ENCODE measurements around the gene CSPG4. TPM values are rescaled to one million over a fixed set of nuclear protein-coding genes. Genes with fewer than 3 reads are reported as not detected.
"Not testable (repeated sequence)": the region's sequence is repeated elsewhere in the genome, so short reads cannot be mapped to it uniquely, and the experiment has no call there.

CSPG4 gene
- polyA plus RNA-seq, 2 donors = 3.0 to 4.0 TPM

- peaks cover 0 to 8% of the 10 kb centered on the region in 2 donors for H3K4me1 ChIP-seq (ENCODE audit: control insufficient read depth in 2 of 2, insufficient read depth in 2 of 2, low read length in 1 of 2)
- H3K4me3 ChIP-seq (ENCODE audit: low read depth in 1 of 2, low read length in 2 of 2) = no peak overlapping the region
- peaks cover 0 to 2% of the 10 kb centered on the region in 2 donors for H3K36me3 ChIP-seq (ENCODE audit: control insufficient read depth in 2 of 2, insufficient read depth in 2 of 2, low read length in 1 of 2)
- no peaks in the 10 kb centered on the region for H3K27me3 ChIP-seq (ENCODE audit: control insufficient read depth in 1 of 2, insufficient read depth in 2 of 2, low read length in 2 of 2)
- H3K9me3 ChIP-seq (ENCODE audit: control insufficient read depth in 2 of 2, insufficient read depth in 1 of 2, low read depth in 1 of 2, low read length in 1 of 2) = no peaks in the 10 kb centered on the region
- 59 to 66% methylated on average over 6 of the region's 6 CpGs for WGBS, 2 donors
- H3K27ac ChIP-seq (ENCODE audit: low read depth in 2 of 2, low read length in 1 of 2) = no peak overlapping the region
Measured at GRCh38 chr15:75636026-75636425, 76.6 kb downstream of the CSPG4 start.

DNA sequence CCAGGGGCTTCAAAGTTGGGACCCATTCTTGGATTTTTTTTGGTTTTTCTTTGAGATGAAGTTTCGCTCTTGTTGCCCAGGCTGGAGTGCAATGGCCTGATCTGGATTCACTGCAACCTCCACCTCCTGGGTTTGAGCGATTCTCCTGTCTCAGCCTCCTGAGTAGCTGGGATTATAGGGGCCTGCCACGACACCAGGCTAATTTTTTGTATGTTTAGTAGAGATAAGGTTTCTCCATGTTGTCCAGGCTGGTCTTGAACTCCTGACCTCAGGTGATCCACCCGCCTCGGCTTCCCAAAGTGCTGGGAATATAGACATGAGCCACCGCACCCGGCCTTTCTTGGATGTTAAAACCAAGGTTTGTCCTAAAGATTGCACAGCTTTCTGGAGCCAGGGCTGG lies 78.7 kb downstream of the CSPG4 start:
- WGBS, 2 donors = 89 to 94% methylated on average over 7 of the region's 7 CpGs
- not testable (repeated sequence) for H3K9me3 ChIP-seq (ENCODE audit: control insufficient read depth in 2 of 2, insufficient read depth in 1 of 2, low read depth in 1 of 2, low read length in 1 of 2); H3K4me3 ChIP-seq (ENCODE audit: low read depth in 1 of 2, low read length in 2 of 2); H3K36me3 ChIP-seq (ENCODE audit: control insufficient read depth in 2 of 2, insufficient read depth in 2 of 2, low read length in 1 of 2); H3K27me3 ChIP-seq (ENCODE audit: control insufficient read depth in 1 of 2, insufficient read depth in 2 of 2, low read length in 2 of 2); H3K27ac ChIP-seq (ENCODE audit: low read depth in 2 of 2, low read length in 1 of 2); H3K4me1 ChIP-seq (ENCODE audit: control insufficient read depth in 2 of 2, insufficient read depth in 2 of 2, low read length in 1 of 2)

DNA sequence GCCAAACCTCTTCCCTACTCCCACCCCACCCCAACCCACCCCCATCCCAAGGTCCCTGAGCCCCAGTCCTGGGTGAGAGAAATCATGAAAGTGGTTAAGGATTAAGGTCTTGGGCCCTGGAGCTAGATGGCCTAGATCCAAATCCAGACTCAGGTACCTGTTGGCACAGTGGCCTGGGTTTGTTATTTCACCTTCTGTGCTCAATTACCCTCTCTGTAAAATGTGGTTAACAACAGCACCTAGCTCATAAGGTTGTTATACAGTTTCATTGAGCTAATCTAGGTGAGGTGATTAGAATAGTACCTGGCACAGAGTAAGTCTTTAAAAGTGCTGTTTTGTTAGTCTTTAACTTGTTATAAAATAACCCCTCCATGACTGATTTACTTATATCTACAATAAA lies 80.7 kb downstream of the CSPG4 start:
- peaks cover 0 to under 1% of the 10 kb centered on the region in 2 donors for H3K36me3 ChIP-seq (ENCODE audit: control insufficient read depth in 2 of 2, insufficient read depth in 2 of 2, low read length in 1 of 2)
- peaks cover 0 to under 1% of the 10 kb centered on the region in 2 donors for H3K4me1 ChIP-seq (ENCODE audit: control insufficient read depth in 2 of 2, insufficient read depth in 2 of 2, low read length in 1 of 2)
- no peak overlapping the region for H3K4me3 ChIP-seq (ENCODE audit: low read depth in 1 of 2, low read length in 2 of 2)
- H3K27me3 ChIP-seq (ENCODE audit: control insufficient read depth in 1 of 2, insufficient read depth in 2 of 2, low read length in 2 of 2) = no peaks in the 10 kb centered on the region
- H3K9me3 ChIP-seq (ENCODE audit: control insufficient read depth in 2 of 2, insufficient read depth in 1 of 2, low read depth in 1 of 2, low read length in 1 of 2) = no peaks in the 10 kb centered on the region
- no peak overlapping the region for H3K27ac ChIP-seq (ENCODE audit: low read depth in 2 of 2, low read length in 1 of 2)

DNA sequence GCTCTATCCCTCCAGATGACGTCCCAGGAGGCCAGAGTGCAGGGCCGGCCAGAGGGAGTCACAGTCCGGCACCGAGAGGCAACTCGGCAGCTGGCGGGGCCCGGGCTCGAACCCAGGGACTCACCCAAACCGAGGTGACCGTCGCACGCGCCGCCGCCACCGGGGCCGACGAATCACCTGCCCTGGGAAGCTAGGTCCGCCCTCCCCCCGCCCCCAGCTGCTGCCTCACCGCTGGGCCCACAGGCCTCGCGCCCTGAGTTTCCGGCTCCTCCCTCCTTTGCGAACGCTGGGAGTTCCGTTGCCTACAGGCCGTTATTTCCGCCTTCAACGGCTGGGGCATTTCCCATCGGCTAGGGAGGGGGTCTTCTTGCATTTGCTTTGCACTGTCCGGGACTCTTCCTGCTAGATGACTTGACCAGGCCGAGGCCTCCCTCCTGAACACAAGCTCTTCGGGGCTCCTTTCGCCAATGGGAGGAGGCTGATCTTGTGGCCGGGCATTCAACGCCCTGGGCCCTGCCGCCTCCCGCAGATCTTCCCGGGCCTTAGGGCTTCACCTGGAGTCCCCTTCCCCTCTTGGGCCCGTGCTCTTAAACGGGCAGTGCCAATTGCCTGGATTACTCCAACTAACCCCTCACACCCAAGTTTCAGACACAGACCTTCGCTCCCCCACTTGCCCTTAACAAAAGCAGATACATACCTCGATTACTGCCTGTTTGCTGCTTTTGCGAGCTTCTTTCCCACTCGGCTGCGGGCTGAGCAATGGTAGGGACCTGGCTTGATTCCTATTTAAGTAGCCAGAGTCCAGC lies 86.9 kb downstream of the CSPG4 start, which contains the start of gene SNUPN:
TSS of gene SNUPN (minus strand) at position 184 of the 806 bp plus-strand sequence. CDS start 4,674 bp downstream, outside the sequence.
- Histone ChIP-seq H3K4me3 (ENCODE audit: low read depth in 1 of 2, low read length in 2 of 2) (peak within 1 kb of the TSS; percentile 79 to 94), H3K4me1 (ENCODE audit: control insufficient read depth in 2 of 2, insufficient read depth in 2 of 2, low read length in 1 of 2) (peaks cover 0 to 3% of the 10 kb centered on the region in 2 donors), H3K9me3 (ENCODE audit: control insufficient read depth in 2 of 2, insufficient read depth in 1 of 2, low read depth in 1 of 2, low read length in 1 of 2) (no peaks in the 10 kb centered on the region), H3K36me3 (ENCODE audit: control insufficient read depth in 2 of 2, insufficient read depth in 2 of 2, low read length in 1 of 2) (peaks cover 0 to under 1% of the 10 kb centered on the region in 2 donors), H3K27me3 (ENCODE audit: control insufficient read depth in 1 of 2, insufficient read depth in 2 of 2, low read length in 2 of 2) (no peaks in the 10 kb centered on the region), H3K27ac (ENCODE audit: low read depth in 2 of 2, low read length in 1 of 2) (peak within 1 kb of the TSS; percentile 97)
- 1 to 2% methylated on average over 40 to 47 of the region's 47 CpGs for WGBS, 2 donors

Other genes starting within 250 kb of the CSPG4 start
- gene PTPN9, start 133.5 kb downstream of the CSPG4 start, polyA plus RNA-seq = 1 to 10 TPM; 3.1 to 6.5 TPM
- gene SNUPN, start 87.1 kb downstream of the CSPG4 start, polyA plus RNA-seq = 10 to 100 TPM in 1 of 2 donors, 1 to 10 TPM in 1; 9.6 to 11.1 TPM
- 10 to 100 TPM; 59.4 to 91.1 TPM for gene IMP3, start 72.6 kb downstream of the CSPG4 start, polyA plus RNA-seq
- 10 to 100 TPM; 24.0 to 43.4 TPM for gene SNX33, start 64.9 kb downstream of the CSPG4 start, polyA plus RNA-seq
- 10 to 100 TPM; 10.9 to 12.2 TPM for gene UBE2Q2, start 130.6 kb upstream of the CSPG4 start, polyA plus RNA-seq
- 10 to 100 TPM in 1 of 2 donors, 1 to 10 TPM in 1; 6.0 to 12.9 TPM for gene FBXO22, start 191.0 kb upstream of the CSPG4 start, polyA plus RNA-seq

All from esophagus (tissue), 2 donors.